Right renal pelvis (tissue), 4 donors: ENCODE measurements around the gene JARID2. TPM values are rescaled to one million over a fixed set of nuclear protein-coding genes. Genes with fewer than 3 reads are reported as not detected.

Experiments
- DNase-seq, 4 donors: peaks; one replicate each; pipeline ENCODE4 v3.0.0-alpha.2; 2013; ENCODE audit warnings: low read depth in 4 of 4, low spot score in 3 of 4, missing footprints in 1 of 4
- polyA plus RNA-seq, 4 donors: library from polyadenylated mRNA; unstranded; fragments of 120-200 nt; gene quantifications; one replicate each; pipeline ENCODE4 v1.2.1, GENCODE V29; 2013; ENCODE audit not compliant: insufficient read length in 4 of 4

JARID2 gene
- polyA plus RNA-seq, 4 donors = 27.6 to 30.5 (median 28.6) TPM

DNA sequence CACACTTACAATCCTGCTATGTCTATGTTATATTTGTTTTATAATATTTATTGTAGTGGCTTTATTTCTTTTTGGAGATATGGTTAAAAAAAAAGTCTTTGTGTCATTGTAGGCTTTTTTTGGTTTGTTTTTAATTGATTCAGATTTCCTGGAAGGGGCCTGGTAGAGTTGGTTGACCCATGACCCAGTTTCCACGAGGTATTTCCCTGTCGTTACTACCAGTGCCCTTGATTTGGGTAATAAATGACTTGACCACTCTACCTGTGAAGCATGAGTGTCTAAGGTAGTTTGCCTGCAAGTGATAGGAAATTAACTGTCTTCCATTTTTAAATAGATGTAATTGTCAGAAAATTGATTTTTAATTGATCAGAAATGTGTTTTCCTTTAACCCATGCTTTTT lies 121.0 kb downstream of the JARID2 start:
- no peak for DNase-seq

DNA sequence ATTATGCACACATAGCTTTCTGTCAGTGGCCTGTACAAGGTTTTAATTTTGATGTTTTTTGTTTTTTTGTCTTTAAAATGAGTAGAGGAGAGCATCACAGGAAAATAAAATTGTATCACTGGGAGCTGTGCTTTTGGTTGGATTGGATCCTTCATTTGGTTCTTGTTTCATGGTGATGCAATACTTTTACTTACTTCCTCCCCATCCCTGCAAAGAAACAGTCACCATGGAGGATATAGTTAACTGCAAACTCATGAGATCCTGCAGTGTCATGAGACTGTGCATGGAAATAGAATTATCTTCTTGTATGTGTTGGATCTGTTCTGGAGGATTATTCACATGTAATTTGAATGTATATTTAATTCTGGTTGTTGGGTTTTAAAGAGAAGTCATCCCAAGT lies 122.3 kb downstream of the JARID2 start:
- DNase-seq = no peak

DNA sequence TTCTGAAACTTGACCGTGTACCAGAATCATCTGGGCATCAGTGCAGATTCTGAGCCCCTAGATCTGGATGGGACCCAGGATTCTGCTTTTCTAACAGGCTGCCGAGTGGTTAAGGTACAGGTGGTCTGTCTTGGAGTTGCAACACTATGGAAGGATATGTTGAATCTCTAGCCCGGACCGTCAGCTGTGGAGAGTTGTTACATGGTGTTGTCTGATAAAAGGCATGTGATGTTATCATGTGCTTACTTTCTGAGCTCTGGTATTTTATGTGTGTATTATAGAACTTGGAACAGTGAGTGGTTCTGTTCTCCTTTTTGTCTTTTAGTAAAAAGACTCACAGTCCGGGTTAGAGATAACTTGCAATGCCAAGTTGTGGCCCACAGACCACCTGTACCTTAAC lies 123.0 kb downstream of the JARID2 start:
- no peak for DNase-seq

DNA sequence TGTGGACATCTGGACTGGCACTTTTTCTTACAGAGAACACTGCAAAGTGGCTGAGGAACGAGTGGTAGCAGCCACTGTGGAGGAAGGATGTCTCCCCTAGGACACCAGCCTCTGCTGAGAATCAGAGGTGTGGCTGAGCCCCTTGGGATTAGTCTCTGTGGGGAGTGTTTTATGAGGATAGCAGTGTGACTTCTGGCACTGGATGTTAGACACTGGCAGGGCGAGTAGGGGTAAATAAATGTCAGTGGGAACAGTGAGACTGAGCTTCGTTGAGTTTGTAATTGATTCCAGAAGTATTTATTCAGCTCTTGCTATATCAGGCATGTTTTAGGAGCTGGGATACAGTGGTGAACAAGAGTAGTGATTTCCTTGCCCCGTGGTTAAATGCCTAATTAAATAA lies 124.0 kb downstream of the JARID2 start:
- no peak for DNase-seq

DNA sequence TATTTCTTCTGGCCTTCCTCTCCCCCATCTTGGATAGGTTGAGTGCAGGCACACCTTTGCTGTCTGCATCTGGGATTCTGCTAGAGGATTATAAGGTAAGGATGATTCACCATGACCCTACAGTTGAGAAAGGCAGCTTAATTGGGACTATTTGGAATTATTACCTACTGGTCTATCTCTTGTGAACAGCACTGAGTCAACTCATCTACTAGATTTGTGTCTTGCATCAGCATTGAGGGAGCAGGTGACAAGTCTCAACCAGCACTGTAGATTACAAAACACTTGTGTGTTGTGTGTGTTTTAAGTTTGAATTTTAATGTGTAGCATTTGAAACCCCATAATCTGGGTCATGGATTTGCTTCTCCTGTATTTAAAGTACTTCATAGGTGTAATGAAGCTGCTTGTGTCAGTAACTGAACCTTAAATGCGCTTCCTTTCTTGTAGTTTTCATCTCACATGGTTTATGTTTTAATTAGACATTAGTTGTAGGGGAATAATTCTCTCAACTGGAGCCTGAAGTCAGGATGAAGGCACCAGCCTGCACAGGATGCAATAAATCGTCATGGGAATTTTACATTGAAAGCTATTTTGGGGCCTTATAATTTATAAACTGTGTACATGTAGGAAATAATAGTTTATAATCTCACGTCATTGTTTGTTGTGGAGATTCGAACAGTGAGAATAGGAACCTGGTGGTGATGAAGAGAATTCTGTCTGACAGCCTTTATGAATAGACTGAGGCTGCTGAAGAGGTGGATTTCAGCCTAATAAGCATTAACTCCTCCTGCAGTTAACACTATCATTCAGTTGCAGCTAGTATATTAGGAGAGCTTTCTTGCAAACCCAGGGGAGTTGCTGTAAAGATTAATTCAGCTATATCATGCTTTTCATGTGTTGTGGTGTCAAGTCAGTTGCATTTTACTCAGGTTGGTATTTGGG lies 125.1 kb downstream of the JARID2 start:
- DNase-seq = no peak

DNA sequence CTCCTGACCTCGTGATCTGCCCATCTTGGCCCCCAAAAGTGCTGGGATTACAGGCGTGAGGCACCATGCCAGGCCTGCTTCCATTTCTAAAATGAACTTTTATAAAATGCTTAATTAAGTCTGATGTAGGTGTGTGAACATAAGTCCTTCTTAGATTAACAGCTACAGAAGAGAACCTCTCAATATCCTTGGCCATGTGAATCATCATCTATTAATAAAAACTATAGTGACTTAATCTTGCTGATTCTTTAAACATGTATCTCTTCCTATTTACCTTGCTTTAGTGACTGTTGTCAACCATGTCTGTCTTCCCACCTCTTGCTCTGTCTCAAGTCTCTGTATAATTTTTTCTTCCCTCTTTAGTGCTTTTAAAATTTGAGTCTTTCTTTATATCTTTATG lies 127.1 kb downstream of the JARID2 start:
- no peak for DNase-seq

DNA sequence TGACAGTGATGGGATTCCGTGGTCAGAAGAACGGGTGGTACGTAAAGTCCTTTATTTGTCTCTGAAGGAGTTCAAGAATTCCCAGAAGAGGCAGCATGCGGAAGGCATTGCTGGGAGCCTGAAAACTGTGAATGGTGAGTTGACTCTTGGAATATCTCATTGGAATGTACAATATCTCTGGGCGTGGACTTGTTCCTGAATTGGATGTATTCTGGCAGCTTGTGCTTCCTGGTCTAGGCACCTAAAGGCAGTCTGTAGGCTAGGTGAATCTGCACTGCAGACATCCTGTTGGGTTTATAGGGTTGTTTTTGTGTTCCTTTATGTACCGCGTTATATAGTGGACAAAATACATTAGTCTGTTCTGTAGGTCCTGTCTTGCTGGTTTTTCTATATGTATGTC lies 128.2 kb downstream of the JARID2 start:
- DNase-seq = no peak

DNA sequence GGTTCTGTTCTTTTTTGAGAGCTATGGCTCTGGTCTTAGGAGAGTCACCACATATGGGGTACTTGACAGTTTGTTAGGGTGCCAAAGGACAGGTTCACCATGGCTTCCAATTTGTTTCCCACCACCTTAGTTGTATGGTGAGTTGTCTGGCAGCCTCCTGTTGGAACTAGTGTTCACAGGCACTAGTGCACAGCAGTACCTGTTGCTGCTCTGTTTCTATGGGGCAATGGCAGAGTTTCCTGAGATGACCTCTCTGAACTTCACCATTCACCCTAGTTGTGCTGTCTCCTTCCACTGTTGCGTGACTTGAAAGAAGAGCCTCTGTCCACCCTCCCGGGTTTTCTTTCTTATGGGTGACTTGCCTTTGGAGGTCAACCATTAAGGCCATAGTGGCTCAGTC lies 129.1 kb downstream of the JARID2 start:
- no peak for DNase-seq

DNA sequence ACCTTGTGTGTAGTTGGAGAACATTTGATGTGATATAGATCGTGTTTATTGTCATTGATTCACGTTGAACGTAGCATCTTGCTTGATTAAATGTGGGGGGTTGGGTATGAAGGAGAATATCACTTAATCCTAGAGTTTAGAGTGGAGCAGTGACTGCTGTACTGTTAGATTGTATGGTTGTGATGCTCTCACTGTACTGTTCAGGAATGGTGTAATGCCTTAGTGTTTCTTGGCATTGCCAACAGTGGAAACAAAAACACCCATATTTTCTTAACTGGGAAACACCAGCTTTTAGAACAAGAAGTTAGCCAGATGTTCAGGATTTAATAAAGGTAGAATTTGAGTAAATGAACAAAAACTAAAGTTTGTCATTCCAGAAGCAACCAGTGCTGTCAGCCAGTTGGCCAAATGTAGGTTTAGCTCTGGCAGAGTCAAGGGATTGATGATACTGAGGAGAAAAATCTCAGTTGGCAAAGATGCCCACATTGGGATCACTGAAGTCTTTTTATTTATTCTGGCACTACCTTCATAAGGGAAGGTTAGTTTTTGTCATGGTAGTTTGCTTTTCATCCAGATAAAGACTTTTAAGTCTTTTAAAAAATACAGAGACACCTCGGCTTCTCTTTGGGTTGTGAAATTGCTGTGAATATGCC lies 129.9 kb downstream of the JARID2 start:
- no peak for DNase-seq

DNA sequence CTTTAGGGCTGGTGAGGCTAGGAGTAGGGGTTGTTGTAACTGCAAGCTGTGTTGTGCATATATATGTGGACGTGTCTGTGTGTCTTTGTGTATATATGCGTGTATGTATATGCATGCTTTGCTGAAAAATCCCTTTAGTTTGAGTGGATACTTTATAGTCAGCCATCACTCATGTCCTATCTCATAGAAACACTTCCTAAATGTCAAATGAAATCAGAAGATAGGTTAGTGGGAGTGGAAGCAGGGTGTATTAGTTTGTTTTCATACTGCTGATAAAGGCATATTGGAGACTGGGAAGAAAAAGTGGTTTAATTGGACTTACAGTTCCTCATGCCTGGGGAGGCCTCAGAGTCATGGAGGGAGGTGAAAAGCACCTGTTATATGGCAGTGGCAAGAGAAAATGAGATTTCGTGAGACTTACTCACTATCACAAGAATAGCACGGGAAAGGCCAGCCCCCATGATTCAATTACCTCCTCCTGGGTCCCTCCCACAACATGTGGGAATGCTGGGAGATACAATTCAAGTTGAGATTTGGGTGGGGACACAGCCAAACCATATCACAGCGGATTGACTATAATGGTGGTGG lies 131.1 kb downstream of the JARID2 start:
- no peak for DNase-seq

DNA sequence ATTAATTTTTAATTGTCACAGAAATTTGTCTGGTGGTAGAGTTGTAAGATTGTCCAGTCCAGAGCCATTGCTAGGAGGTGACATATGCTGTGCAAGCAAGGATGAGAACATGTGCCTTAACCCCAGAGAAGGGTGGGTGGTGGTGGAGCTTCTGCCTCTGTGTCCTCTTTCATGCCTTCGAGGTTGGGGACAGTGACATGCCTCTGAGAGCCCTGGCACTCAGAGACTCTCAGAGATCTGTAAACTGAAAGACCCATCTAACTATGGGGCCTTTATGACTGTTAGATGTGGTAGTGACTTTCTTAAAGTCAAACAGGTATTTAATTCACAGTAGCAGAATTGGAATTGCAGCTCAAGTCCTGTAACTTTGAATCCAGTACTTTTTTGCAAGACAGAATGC lies 132.4 kb downstream of the JARID2 start:
- DNase-seq = no peak

DNA sequence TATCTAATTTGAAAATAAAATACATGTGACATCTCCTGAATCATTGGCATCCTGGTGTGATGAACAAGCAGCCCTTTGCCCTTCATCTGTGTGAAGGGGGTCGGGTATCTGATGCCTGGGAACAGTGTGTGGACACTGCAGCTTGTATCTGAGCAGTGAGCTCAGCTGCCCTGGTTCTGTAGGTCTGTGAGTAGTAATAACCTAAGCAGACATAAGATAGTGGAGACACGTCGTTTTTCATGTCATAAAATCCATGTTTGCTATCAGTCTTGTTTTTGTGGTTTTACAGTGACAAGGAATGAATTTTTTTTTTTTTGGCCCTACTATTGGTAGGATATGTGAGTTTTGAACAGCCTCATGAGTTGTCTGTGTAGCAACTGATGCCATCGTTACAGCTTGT lies 133.0 kb downstream of the JARID2 start:
- DNase-seq = no peak

DNA sequence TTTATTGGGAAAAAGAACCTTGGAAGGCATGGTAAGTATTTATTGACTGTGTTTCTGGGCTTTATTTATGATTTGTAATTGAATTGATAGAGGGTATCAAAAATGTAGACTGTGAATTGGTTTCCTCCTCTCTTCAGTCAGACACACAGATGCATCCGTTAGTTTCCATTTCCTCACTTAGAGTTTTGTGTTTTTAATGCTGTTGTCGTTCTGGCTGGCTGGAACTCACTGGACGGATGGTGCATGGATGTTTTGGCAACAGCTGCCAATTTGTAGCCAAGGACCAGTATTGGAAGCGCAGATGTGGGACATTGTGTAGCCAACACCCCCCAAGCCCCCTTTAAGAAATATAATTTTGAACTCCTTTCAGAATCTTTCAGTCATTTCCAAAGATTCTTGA lies 134.5 kb downstream of the JARID2 start:
- DNase-seq = no peak

DNA sequence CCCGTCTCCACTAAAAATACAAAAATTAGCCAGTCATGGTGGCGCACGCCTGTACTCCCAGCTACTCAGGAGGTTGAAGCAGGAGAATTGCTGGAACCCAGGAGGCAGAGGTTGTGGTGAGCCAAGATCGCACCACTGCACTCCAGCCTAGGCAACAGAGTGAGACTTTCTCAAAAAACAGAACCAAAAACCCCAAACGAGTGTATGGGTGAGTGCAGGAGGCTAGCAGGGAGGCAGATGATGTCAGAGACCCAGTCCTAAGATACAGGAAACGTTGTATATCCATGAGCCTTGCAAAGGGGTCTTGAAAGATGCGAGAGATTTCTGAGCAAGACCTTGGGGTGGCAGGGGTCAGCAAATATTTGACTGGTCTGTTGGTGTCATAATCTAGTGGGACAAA lies 136.2 kb downstream of the JARID2 start:
- DNase-seq = no peak

DNA sequence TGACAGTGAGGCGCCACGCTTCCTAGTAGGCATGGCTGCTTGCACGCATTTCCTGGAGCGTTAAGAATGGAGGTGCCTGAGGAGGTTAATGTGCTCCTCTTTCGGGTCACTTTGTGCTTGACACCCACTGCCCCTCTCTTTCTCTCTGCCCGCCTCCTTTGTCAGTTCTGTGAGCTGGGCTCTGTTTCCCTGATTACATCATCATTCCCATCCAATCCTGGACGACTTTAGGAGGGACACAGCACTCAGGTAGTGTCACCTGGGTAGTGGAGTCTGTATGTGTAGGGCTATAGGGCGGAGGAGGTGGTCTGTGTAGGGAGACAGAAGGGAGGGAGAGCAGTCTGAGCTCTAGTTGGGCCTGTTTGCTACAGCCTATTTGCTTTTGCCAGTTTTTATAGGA lies 136.8 kb downstream of the JARID2 start:
- no peak for DNase-seq

DNA sequence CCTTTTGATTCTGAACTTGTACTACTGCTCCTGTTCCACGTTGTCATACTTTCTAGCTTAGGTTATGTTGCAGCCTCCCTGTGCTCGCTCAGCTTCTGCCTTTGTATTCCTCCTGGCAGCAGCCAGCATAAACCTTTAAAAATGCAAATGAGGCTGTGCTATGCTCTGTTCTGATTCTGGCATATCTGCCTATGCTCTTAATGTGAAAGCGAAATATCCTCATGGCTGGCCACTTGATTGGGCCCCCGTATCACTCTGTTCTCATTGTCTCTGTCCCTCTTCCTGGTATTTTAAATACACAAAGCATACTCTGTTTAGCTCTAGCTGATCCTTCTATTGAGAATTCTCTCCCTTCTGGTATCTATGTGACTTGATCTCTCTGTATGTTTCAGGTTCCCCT lies 139.0 kb downstream of the JARID2 start:
- DNase-seq = no peak

DNA sequence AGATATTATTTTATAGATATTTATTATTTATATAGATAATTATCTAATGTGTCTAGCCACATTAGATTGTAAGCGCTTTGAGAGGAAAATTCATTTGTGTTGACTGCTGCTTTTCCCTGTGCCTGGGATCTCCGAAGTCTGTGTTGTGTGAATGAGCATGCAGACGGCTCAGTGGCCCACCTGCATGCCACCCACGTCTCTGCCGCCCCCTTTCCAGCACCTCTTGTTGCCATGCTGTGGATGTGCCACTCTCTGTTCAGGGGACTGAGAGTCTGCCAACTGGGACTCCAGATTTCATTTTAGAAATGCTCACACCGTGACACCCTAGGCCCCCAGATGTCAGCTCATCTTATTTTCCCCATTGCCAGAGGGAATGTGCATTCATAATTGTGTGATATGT lies 139.7 kb downstream of the JARID2 start:
- no peak for DNase-seq

DNA sequence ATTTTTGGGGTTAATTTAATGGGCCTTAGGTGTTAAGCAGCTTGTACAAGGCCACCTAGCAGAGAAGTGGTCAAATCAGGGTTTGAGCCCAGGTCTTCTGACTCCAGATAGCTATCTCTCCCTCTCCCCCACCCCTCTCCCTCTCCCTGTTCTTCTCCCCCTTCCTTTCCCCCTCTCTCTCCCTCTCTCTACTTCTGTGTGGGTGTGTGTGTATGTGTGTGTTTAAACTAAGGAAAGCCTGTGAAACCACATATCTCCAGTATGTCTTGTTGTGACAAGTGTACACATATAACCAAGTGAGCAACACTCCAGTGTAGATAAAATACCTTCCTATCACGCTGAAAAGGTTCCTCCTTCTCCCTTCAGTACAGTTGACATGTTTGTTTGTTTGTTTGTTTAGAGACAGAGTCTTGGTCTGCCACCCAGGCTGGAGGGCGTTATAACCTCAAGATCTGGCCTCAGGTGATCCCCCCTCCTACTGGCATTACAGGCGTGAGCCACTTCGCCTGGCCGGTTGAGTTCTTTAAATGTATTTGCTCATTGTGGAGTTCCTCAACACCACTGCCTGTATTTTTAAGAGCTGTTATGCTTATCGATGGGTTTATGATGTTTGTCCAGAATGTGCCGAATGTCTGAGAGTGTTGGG lies 140.4 kb downstream of the JARID2 start:
- no peak for DNase-seq

DNA sequence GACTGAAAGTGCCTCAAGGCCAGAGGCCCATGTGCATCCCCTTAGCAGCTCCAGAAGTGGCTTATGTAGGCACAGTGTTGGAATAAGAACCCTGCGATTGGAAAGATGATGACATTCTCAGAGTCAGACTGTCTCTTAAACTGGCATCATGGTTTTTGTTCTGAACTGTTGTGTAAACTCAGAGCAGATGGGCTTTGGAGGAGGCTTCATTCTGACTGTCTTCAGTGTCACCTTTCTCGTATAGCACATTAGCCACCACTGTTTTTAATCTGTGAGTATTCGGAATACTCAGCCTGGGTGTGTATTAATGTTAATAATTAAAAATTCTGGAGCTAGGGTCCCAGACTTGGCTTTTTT lies 140.9 kb downstream of the JARID2 start:
- DNase-seq = no peak

DNA sequence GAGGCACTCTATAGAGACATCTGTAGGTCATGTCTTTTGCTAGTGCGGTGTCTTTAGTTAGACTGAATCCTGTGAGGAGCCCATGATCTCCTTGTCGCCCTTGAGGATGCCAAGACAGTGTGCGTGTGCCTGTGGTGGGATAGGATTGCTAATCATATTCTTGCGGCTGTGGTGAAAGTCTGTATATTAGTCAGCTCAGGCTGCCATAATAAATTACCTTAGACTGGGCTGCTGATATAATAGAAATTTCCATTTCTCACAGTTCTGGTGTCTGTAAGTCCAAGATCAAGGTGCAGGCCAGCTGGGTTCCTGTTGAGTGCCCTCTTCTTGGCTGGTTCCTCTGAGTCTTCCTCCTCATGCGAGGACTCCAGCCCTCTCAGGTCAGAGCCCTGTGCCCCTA lies 141.2 kb downstream of the JARID2 start:
- no peak for DNase-seq

DNA sequence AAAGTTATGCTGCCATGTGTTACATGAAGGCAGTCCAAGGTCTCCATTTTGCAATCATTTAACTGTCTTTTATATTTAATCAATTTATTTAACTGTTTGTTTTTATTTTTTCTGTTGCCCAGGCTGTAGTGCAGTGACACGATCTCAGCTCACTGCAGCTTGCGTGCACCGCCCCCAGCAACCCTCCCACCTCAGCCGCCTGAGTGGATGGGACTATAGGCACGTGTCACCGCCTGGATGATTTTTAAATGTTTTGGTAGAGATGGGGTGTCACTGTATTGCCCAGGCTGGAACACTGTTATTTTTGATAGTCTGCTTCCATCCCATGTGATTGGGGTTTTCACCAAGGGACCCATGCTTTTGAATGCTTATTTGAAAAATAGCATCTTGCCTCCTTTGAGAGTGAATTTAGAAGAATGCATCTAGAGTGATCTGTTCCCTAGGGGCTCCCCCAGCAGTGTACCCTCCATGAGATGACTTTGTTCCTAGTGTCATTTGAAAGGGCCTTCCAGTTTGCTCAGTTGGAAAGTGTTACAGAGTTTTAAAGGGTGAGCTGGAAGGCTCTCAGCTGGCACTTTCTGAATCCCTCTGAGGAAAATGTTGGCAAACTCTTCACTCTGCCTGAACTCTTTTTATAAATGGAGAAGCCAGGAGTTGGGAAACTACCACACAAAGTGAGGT lies 143.4 kb downstream of the JARID2 start:
- DNase-seq = no peak
